HG02642 (cell line): Measurements from ENCODE around the gene SLC22A17.

Experiments used
- ATAC-seq: cut with Tn5 transposase; IDR thresholded peaks from one replicate; pipeline ENCODE4 v1.9.1; 2021; ENCODE audit warnings: mild to moderate bottlenecking; ENCODE audit not compliant: unreplicated experiment, poor library complexity

SLC22A17 gene

GRCh38 chr14:23365036-23365731 is 12.5 kb upstream of the SLC22A17 start, which contains the start of gene EFS:
EFS (minus strand) TSS chr14:23365172; CDS start chr14:23365025, 147 bp downstream.
- ATAC-seq, result no peak

- no peak for ATAC-seq
Observed at GRCh38 chr14:23364164-23365035, 11.7 kb upstream of the SLC22A17 start.

DNA sequence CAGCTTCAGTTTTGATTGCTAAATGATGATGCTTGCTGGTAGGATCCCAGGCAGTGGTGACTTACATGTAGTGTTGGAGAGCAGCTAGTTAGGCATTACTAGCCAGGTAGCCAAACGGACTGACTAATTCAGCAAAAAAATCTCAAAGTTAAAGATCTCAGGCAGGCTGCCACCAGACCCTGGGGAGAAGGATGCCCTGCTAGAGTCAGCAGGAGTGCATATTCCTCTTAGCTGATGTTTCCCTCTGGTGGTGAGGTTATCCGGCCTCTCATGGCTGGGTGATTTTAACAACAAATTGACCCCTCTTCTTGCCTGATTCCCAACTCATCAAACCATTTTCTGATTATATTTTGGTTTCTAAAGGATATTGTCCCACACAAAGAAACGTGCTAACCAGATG is 9.5 kb upstream of the SLC22A17 start:
- ATAC-seq, result no peak

DNA sequence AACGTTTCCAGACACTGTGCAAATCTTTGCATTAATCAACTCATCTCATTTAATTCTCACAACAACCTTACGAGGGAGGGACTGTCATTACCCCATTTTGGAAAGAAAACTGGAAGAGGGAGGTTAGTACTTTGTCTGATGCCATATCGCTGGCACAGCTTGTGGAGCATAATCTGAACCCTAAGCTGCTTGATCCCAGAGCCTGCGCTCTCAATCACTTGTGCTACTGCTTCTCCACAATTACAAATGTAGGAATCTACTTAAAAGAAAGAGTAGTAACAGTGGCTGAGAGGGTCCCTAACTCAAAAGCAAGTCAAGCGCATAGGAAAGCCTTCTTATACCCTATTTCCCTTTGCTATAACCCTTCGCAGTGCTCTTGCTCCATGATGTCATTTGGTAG is 9.1 kb upstream of the SLC22A17 start:
- no peak for ATAC-seq

- no peak for ATAC-seq
Observed at GRCh38 chr14:23361320-23361719, 8.6 kb upstream of the SLC22A17 start.

- no peak for ATAC-seq
Observed at GRCh38 chr14:23360496-23360895, 7.8 kb upstream of the SLC22A17 start.

GRCh38 chr14:23359722-23360447 is 7.2 kb upstream of the SLC22A17 start:
- ATAC-seq, result no peak

- ATAC-seq, result no peak
Observed at GRCh38 chr14:23359167-23359626, 6.5 kb upstream of the SLC22A17 start.

- no peak for ATAC-seq
Observed at GRCh38 chr14:23358553-23359166, 6.0 kb upstream of the SLC22A17 start.

GRCh38 chr14:23358042-23358441 is 5.4 kb upstream of the SLC22A17 start:
- ATAC-seq, result no peak

DNA sequence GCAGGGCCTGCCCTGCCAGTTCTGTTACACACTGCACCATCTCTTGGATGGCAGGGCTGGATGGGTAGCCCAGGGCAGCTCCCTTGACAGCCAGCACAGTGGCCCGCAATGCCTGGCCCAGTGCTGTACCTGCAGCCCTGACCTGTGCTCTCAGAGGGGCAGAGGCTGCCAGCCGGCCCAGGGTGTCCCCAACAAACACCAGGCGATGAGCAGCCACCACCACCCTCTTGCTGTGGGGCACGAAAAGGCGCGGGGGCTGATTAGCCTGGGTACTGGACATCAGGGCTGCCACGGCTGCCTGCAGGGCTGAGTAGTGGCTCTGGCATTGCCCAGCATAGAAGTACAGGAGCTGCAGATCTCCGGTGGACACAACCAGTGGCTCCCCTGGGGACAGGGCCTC is 4.6 kb upstream of the SLC22A17 start:
- no peak for ATAC-seq

- ATAC-seq, result no peak
Observed at GRCh38 chr14:23356662-23357061, 4.0 kb upstream of the SLC22A17 start.

DNA sequence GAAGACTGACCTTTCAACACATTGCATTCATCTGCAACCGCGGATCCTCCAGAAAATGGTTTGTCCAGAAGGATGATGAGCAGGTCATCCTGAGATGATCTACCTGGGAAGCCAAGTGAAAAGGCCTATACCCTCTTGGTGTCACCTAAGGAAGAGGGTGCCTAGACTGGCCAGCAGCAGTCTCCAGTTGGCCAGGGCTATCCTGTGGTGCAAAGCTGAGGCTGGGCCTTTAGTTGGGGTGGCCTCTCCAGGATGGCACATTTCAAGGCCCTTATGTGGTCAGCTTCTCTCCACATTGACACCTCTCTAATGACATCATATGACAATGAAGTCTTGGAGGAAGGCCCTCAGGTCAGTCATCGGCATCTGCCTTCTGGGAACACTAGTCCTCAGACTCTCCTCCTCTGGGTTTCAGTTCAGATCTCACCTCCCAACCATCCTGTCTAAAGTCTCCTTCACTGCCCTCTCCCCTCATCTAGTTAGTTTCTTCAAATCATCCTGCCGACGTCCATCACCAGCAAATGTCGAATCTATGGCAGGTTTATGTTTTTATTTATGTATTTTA is 3.3 kb upstream of the SLC22A17 start:
- no peak for ATAC-seq

- no peak for ATAC-seq
Observed at GRCh38 chr14:23354990-23355389, 2.3 kb upstream of the SLC22A17 start.

DNA sequence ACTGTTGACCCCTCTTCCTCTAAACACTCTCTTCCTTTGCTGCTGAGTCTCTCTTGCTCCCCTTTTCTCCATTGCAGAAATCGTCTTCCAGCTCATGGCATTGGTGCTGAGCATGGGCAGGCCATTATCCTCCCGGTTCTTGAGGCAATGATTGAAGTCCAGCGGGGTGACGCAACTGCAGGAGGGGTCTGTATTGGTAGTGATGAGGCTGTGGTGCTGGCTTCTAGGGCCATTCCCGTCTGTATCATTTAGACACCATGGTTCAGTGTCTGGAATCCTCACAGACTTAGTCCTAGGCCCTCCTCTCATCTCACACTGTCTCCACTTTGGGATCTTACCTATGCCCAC is 720 bp upstream of the SLC22A17 start:
- no peak for ATAC-seq

DNA sequence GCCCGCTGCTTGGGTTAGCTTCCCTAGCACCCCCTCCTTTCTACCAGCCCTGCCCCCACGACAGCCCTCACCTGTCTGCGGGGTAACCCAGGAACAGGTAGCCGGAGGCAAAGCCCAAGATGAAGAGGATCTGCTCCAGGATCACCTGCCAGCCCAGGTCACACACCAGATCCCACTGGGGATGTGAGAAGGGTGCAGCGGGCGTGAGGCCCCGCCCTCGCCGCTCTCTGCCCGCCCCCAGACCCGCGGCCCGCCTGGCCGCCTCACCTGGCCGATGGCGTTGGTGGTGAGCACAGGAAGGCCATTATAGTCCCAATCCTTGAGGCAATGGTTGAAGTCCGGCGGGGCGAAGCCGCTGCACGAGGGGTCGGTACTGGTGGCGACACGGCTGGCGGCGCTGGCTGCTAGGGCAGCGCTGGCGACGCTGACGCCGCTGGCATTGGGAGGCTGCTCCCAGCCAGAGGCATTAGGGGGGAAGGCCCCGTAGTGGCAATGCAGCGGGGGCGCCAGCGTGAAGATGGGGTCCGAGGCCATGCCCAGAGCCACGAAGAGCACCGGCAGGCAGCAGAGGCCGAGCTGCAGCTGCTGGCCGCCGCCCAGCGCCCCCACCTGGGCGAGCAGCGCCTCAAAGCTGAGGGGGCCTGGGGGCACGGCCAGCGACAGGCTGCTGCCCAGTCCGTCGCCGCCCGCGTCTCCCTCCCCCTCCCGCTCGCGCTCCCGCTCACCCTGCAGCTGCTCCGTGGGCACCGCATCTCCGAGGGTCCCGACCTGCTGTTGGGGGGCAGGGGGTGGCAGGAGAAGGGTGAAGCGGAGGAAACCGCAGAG is 794 bp downstream of the SLC22A17 start:
- no peak for ATAC-seq

DNA sequence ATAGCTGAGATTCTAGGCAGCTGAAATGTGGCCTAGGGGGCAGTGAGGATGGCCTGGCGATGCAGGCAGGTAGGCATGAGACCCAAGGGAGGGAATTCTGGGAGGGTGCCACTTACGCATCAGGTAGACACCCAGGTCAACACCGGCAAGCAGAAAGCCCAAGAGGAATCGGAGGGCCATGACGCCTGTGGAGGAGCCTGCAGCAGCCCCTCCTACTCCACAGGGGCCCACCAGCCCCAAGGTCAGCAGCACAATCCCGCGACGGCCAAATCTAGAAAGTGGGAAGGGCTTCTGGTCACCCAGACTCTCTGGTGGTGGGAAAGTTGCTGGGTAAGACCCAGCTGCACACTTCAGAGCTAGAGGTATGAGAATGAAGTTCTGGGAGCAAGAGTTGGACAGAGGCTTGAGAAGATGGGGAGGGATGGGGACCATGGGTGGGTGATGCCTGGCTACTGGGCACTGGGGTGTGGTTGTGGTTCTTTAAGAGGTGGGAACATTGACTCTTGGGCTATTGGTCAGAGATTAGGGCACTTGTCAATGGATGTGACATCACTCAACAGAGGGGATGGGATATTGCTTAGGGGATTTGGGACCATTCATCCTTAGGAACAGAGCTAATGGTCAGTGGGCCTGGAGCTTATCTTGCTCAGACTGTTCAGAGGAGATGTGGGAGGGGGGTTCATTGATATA is 3.4 kb downstream of the SLC22A17 start:
- ATAC-seq, result no peak

DNA sequence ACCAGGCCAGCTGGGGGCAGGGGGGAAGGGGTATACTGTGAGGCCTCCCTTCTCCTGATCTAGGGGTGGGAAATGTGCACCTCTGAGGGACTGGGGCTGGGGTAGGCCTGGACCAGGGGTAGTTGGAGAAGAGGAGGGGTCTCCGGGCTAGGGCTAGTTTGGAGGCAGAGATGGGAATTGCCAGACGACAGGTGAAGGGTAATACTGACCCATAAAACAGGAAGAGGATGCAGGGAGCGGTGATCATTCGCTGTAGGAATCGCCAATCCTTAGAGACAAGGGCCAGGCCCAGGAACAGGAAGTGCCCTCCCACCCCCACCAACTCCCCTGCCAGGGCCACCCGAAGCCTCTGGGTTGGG is 4.4 kb downstream of the SLC22A17 start:
- no peak for ATAC-seq
